Hepatocyte (in vitro differentiated cells): ENCODE results near the gene ITGA8. TPM values are rescaled to one million over a fixed set of nuclear protein-coding genes. Genes with fewer than 3 reads are reported as not detected.

Experiments used
- DNase-seq: peaks from one replicate; pipeline ENCODE4 v3.0.0-alpha.2; 2016; ENCODE audit warnings: low spot score
- H2AFZ ChIP-seq: fragments of 200-600 bp; sonication (generic); 2 replicates; pipeline ENCODE4 v1.6.0; 2016; ENCODE audit warnings: antibody characterized with exemption, mild to moderate bottlenecking
- H3K27ac ChIP-seq: fragments of 200-600 bp; sonication (generic); 2 replicates; pipeline ENCODE4 v1.5.1; 2016; ENCODE audit warnings: mild to moderate bottlenecking
- H3K27me3 ChIP-seq: fragments of 200-600 bp; sonication (generic); 2 replicates; pipeline ENCODE4 v1.6.1; 2016
- H3K36me3 ChIP-seq: fragments of 200-600 bp; sonication (generic); replicated peaks from 2 replicates; pipeline ENCODE4 v1.5.1; 2016; ENCODE audit warnings: low read depth; ENCODE audit not compliant: insufficient read depth
- H3K4me1 ChIP-seq: fragments of 200-600 bp; sonication (generic); 2 replicates; pipeline ENCODE4 v1.5.1; 2016; ENCODE audit warnings: mild to moderate bottlenecking, moderate library complexity; ENCODE audit not compliant: insufficient read depth
- H3K4me2 ChIP-seq: fragments of 200-600 bp; sonication (generic); 2 replicates; pipeline ENCODE4 v1.6.0; 2016
- H3K4me3 ChIP-seq: fragments of 200-600 bp; sonication (generic); 2 replicates; pipeline ENCODE4 v1.5.1; 2016; ENCODE audit warnings: mild to moderate bottlenecking
- H3K79me2 ChIP-seq: fragments of 200-600 bp; sonication (generic); 2 replicates; pipeline ENCODE4 v1.6.0; 2017; ENCODE audit warnings: mild to moderate bottlenecking
- H3K9me2 ChIP-seq: fragments of 200-600 bp; sonication (generic); replicated peaks from 2 replicates; pipeline ENCODE4 v1.6.0; 2017; ENCODE audit warnings: mild to moderate bottlenecking; ENCODE audit not compliant: insufficient read depth
- H3K9me3 ChIP-seq: fragments of 200-600 bp; sonication (generic); 2 replicates; pipeline ENCODE4 v1.5.1; 2016; ENCODE audit warnings: low read depth, mild to moderate bottlenecking
- H4K20me1 ChIP-seq: fragments of 200-600 bp; sonication (generic); 2 replicates; pipeline ENCODE4 v1.6.0; 2016; ENCODE audit warnings: mild to moderate bottlenecking; ENCODE audit not compliant: insufficient read depth, poor library complexity, severe bottlenecking
- CTCF ChIP-seq: fragments of 200-600 bp; sonication (generic); IDR thresholded peaks from 2 replicates; pipeline ENCODE4 v1.5.1; 2016; ENCODE audit warnings: antibody characterized with exemption, mild to moderate bottlenecking; ENCODE audit not compliant: poor library complexity
- EZH2 ChIP-seq: fragments of 200-600 bp; sonication (generic); IDR thresholded peaks from 2 replicates; pipeline ENCODE4 v1.6.1; 2016; ENCODE audit warnings: antibody characterized with exemption, mild to moderate bottlenecking, borderline replicate concordance
- EZH2phosphoT487 ChIP-seq: fragments of 200-600 bp; sonication (generic); IDR thresholded peaks from one replicate; pipeline ENCODE4 v1.6.1; 2018; ENCODE audit warnings: antibody characterized with exemption, mild to moderate bottlenecking, low read depth, moderate library complexity; ENCODE audit not compliant: unreplicated experiment, severe bottlenecking
- WGBS: methylation state at CpG from one replicate; pipeline ENCODE4 v1.1.6; 2016; ENCODE audit warnings: low lambda C conversion rate; ENCODE audit errors: missing lambda C conversion rate; 5-methylcytosine and 5-hydroxymethylcytosine counted together
- polyA plus RNA-seq: library from polyadenylated mRNA; unstranded; fragments of >200 nt; fragmentation: Nextera tagmentation; extraction: Ambion mirVana; gene quantifications from 2 replicates; pipeline ENCODE4 v1.2.1, GENCODE V29; 2016
- total RNA-seq: library from RNA; depleted of rRNA; stranded (reverse); fragments of >200 nt; gene quantifications from 2 replicates; pipeline ENCODE4 v1.2.3, GENCODE V29; 2014

Gene ITGA8
- total and polyA plus RNA-seq, 2 experiments from 2014 or later: 2.9 to 16.8 TPM

- Histone ChIP-seq H4K20me1 (no peaks in the 10 kb centered on the region), H3K27ac (no peak overlapping the region), H3K4me2 (no peak overlapping the region), H3K9me2 (no peaks in the 10 kb centered on the region), H3K4me1 (no peaks in the 10 kb centered on the region), H3K4me3 (no peak overlapping the region), H3K27me3 (no peaks in the 10 kb centered on the region), H3K79me2 (no peaks in the 10 kb centered on the region), H3K9me3 (no peaks in the 10 kb centered on the region), H2AFZ (no peak overlapping the region), H3K36me3 (no peaks in the 10 kb centered on the region)
- DNase-seq: no peak
- WGBS: 62% methylated on average over 4 of the region's 4 CpGs
- TF ChIP-seq EZH2 (no peak), CTCF (no peak), EZH2phosphoT487 (no peak)
Measured at GRCh38 chr10:15494850-15495506, 224.7 kb downstream of the ITGA8 start.

- H3K4me2 ChIP-seq: no peak overlapping the region
- H3K9me2 ChIP-seq: no peaks in the 10 kb centered on the region
- TF ChIP-seq EZH2phosphoT487 (no peak), CTCF (no peak), EZH2 (no peak)
- no peak for DNase-seq
- no peaks in the 10 kb centered on the region for H3K36me3 ChIP-seq
- no peak overlapping the region for H2AFZ ChIP-seq
- no peaks in the 10 kb centered on the region for H3K27me3 ChIP-seq
- H3K4me1 ChIP-seq: no peaks in the 10 kb centered on the region
- no peaks in the 10 kb centered on the region for H3K9me3 ChIP-seq
- H3K79me2 ChIP-seq: no peaks in the 10 kb centered on the region
- H4K20me1 ChIP-seq: no peaks in the 10 kb centered on the region
- H3K27ac ChIP-seq: no peak overlapping the region
- WGBS: 91% methylated on average over 7 of the region's 7 CpGs
- no peak overlapping the region for H3K4me3 ChIP-seq
Measured at GRCh38 chr10:15491856-15492642, 227.7 kb downstream of the ITGA8 start.

GRCh38 chr10:15489431-15489830, 230.3 kb downstream of the ITGA8 start:
- Histone ChIP-seq H3K4me2 (no peak overlapping the region), H3K4me3 (no peak overlapping the region), H3K9me2 (no peaks in the 10 kb centered on the region), H3K36me3 (no peaks in the 10 kb centered on the region), H3K79me2 (no peaks in the 10 kb centered on the region), H3K27me3 (no peaks in the 10 kb centered on the region), H2AFZ (no peak overlapping the region), H4K20me1 (no peaks in the 10 kb centered on the region), H3K27ac (no peak overlapping the region), H3K9me3 (no peaks in the 10 kb centered on the region), H3K4me1 (no peaks in the 10 kb centered on the region)
- DNase-seq: no peak
- no peak for TF ChIP-seq EZH2phosphoT487
- TF ChIP-seq CTCF: no peak
- TF ChIP-seq EZH2: no peak
- 92% methylated on average over 3 of the region's 3 CpGs for WGBS
